ENCODE results near the gene NAA25.
"Not testable (repeated sequence)": the region's sequence is repeated elsewhere in the genome, so short reads cannot be mapped to it uniquely, and the experiment has no call there.

NAA25 gene

GRCh38 chr12:112063273-112063672, 45.3 kb downstream of the NAA25 start:
- Mint-ChIP-seq H3K27ac (no peak overlapping the region), H3K4me3 (no peak overlapping the region), H3K36me3 (ENCODE audit: low read depth) (peaks cover 96% of the 10 kb centered on the region), H3K9me3 (no peaks in the 10 kb centered on the region), H3K4me1 (ENCODE audit: low read depth) (peaks cover 10% of the 10 kb centered on the region), H3K27me3 (no peaks in the 10 kb centered on the region)
- intact Hi-C loops (cut with micrococcal nuclease): no loop called here

- peaks cover 96% of the 10 kb centered on the region for H3K36me3 Mint-ChIP-seq (ENCODE audit: low read depth)
- peaks cover 10% of the 10 kb centered on the region for H3K4me1 Mint-ChIP-seq (ENCODE audit: low read depth)
- H3K27me3 Mint-ChIP-seq: no peaks in the 10 kb centered on the region
- H3K4me3 Mint-ChIP-seq: no peak overlapping the region
- intact Hi-C loops (cut with micrococcal nuclease): no loop called here
- H3K27ac Mint-ChIP-seq: no peak overlapping the region
- no peaks in the 10 kb centered on the region for H3K9me3 Mint-ChIP-seq
These were observed 47.4 kb downstream of the NAA25 start for GRCh38 chr12:112061137-112061536.

GRCh38 chr12:112049351-112049750, 59.2 kb downstream of the NAA25 start:
- no peaks in the 10 kb centered on the region for H3K27me3 Mint-ChIP-seq
- no peaks in the 10 kb centered on the region for H3K9me3 Mint-ChIP-seq
- no peak overlapping the region for H3K4me3 Mint-ChIP-seq
- intact Hi-C loops (cut with micrococcal nuclease): no loop called here
- H3K36me3 Mint-ChIP-seq (ENCODE audit: low read depth): peaks cover 96% of the 10 kb centered on the region
- H3K27ac Mint-ChIP-seq: no peak overlapping the region
- H3K4me1 Mint-ChIP-seq (ENCODE audit: low read depth): peaks cover 10% of the 10 kb centered on the region

- peaks cover 93% of the 10 kb centered on the region for H3K36me3 Mint-ChIP-seq (ENCODE audit: low read depth)
- H3K9me3 Mint-ChIP-seq: no peaks in the 10 kb centered on the region
- H3K27me3 Mint-ChIP-seq: no peaks in the 10 kb centered on the region
- no peak overlapping the region for H3K27ac Mint-ChIP-seq
- H3K4me1 Mint-ChIP-seq (ENCODE audit: low read depth): peaks cover 10% of the 10 kb centered on the region
- no peak overlapping the region for H3K4me3 Mint-ChIP-seq
- intact Hi-C loops (cut with micrococcal nuclease): no loop called here
These were observed 62.6 kb downstream of the NAA25 start for GRCh38 chr12:112046003-112046402.

GRCh38 chr12:112036614-112037013, 72.0 kb downstream of the NAA25 start:
- H3K27me3 Mint-ChIP-seq; H3K27ac Mint-ChIP-seq; H3K4me1 Mint-ChIP-seq (ENCODE audit: low read depth); H3K4me3 Mint-ChIP-seq; H3K9me3 Mint-ChIP-seq; intact Hi-C loops (cut with micrococcal nuclease): not testable (repeated sequence)
- peaks cover 95% of the 10 kb centered on the region for H3K36me3 Mint-ChIP-seq (ENCODE audit: low read depth)

- H3K36me3 Mint-ChIP-seq (ENCODE audit: low read depth): peaks cover 94% of the 10 kb centered on the region
- no peaks in the 10 kb centered on the region for H3K9me3 Mint-ChIP-seq
- H3K4me1 Mint-ChIP-seq (ENCODE audit: low read depth): no peaks in the 10 kb centered on the region
- no peak overlapping the region for H3K27ac Mint-ChIP-seq
- no peaks in the 10 kb centered on the region for H3K27me3 Mint-ChIP-seq
- intact Hi-C loops (cut with micrococcal nuclease): no loop called here
- no peak overlapping the region for H3K4me3 Mint-ChIP-seq
These were observed 73.3 kb downstream of the NAA25 start for GRCh38 chr12:112035219-112035785.

- Mint-ChIP-seq H3K27me3 (no peaks in the 10 kb centered on the region), H3K27ac (no peak overlapping the region), H3K4me1 (ENCODE audit: low read depth) (peaks cover 15% of the 10 kb centered on the region), H3K9me3 (no peaks in the 10 kb centered on the region), H3K36me3 (ENCODE audit: low read depth) (peaks cover 89% of the 10 kb centered on the region), H3K4me3 (no peak overlapping the region)
- intact Hi-C loops (cut with micrococcal nuclease): no loop called here
These were observed 76.3 kb downstream of the NAA25 start for GRCh38 chr12:112032292-112032691.

GRCh38 chr12:112031472-112031871, 77.1 kb downstream of the NAA25 start:
- no peaks in the 10 kb centered on the region for H3K27me3 Mint-ChIP-seq
- H3K4me1 Mint-ChIP-seq (ENCODE audit: low read depth): peaks cover 16% of the 10 kb centered on the region
- intact Hi-C loops (cut with micrococcal nuclease): no loop called here
- no peaks in the 10 kb centered on the region for H3K9me3 Mint-ChIP-seq
- H3K36me3 Mint-ChIP-seq (ENCODE audit: low read depth): peaks cover 86% of the 10 kb centered on the region
- no peak overlapping the region for H3K4me3 Mint-ChIP-seq
- peak overlapping the region; percentile 11 for H3K27ac Mint-ChIP-seq

- intact Hi-C loops (cut with micrococcal nuclease): loop anchor here (5.0 to 10.0 kb wide), 2 partner anchors 82 to 204 kb away; no protein-coding TSS in a partner anchor
These were observed 79.3 kb downstream of the NAA25 start for GRCh38 chr12:112029301-112029700.

GRCh38 chr12:112025808-112026375, 82.7 kb downstream of the NAA25 start:
- Mint-ChIP-seq H3K4me3 (no peak overlapping the region), H3K9me3 (no peaks in the 10 kb centered on the region), H3K27me3 (no peaks in the 10 kb centered on the region), H3K36me3 (ENCODE audit: low read depth) (peaks cover 84% of the 10 kb centered on the region), H3K4me1 (ENCODE audit: low read depth) (peaks cover 25% of the 10 kb centered on the region), H3K27ac (peak overlapping the region; percentile 81)
- intact Hi-C loops (cut with micrococcal nuclease): loop anchor here (5.0 to 10.0 kb wide), 2 partner anchors 79 to 201 kb away; no protein-coding TSS in a partner anchor

More at GRCh38 chr12:112029301-112029700, 79.3 kb downstream of the NAA25 start:
- H3K27me3 Mint-ChIP-seq: no peaks in the 10 kb centered on the region
- H3K9me3 Mint-ChIP-seq: no peaks in the 10 kb centered on the region
- H3K4me1 Mint-ChIP-seq (ENCODE audit: low read depth): peaks cover 25% of the 10 kb centered on the region
- H3K27ac Mint-ChIP-seq: no peak overlapping the region
- H3K4me3 Mint-ChIP-seq: no peak overlapping the region
- peaks cover 84% of the 10 kb centered on the region for H3K36me3 Mint-ChIP-seq (ENCODE audit: low read depth)

GRCh38 chr12:112023759-112024396, 84.7 kb downstream of the NAA25 start:
- Mint-ChIP-seq H3K4me3 (no peak overlapping the region), H3K27me3 (no peaks in the 10 kb centered on the region), H3K36me3 (ENCODE audit: low read depth) (peaks cover 92% of the 10 kb centered on the region), H3K9me3 (no peaks in the 10 kb centered on the region), H3K27ac (no peak overlapping the region), H3K4me1 (ENCODE audit: low read depth) (peaks cover 24% of the 10 kb centered on the region)
- intact Hi-C loops (cut with micrococcal nuclease): loop anchor here (10.0 kb wide), 1 partner anchor 199 kb away; no protein-coding TSS in a partner anchor

GRCh38 chr12:112022241-112023016, 86.2 kb downstream of the NAA25 start:
- Mint-ChIP-seq H3K4me1 (ENCODE audit: low read depth) (peaks cover 29% of the 10 kb centered on the region), H3K9me3 (no peaks in the 10 kb centered on the region), H3K27ac (no peak overlapping the region), H3K36me3 (ENCODE audit: low read depth) (peaks cover 91% of the 10 kb centered on the region), H3K4me3 (no peak overlapping the region), H3K27me3 (no peaks in the 10 kb centered on the region)
- intact Hi-C loops (cut with micrococcal nuclease): loop anchor here (10.0 kb wide), 1 partner anchor 198 kb away; no protein-coding TSS in a partner anchor

- peaks cover 35% of the 10 kb centered on the region for H3K4me1 Mint-ChIP-seq (ENCODE audit: low read depth)
- intact Hi-C loops (cut with micrococcal nuclease): loop anchor here (10.0 kb wide), 1 partner anchor 196 kb away; no protein-coding TSS in a partner anchor
- peaks cover 97% of the 10 kb centered on the region for H3K36me3 Mint-ChIP-seq (ENCODE audit: low read depth)
- H3K9me3 Mint-ChIP-seq: no peaks in the 10 kb centered on the region
- no peaks in the 10 kb centered on the region for H3K27me3 Mint-ChIP-seq
- H3K4me3 Mint-ChIP-seq: no peak overlapping the region
- H3K27ac Mint-ChIP-seq: no peak overlapping the region
These were observed 87.6 kb downstream of the NAA25 start for GRCh38 chr12:112020947-112021457.
